PC-3 (cell line): ENCODE measurements around the gene PACS1.

Source experiments
- EZH2 ChIP-seq: fragments of 300-600 bp; sonication (generic); IDR thresholded peaks from one replicate; pipeline ENCODE4 v1.6.1; 2017; ENCODE audit warnings: antibody characterized with exemption, mild to moderate bottlenecking, low read length; ENCODE audit not compliant: unreplicated experiment
- EZH2phosphoT487 ChIP-seq: fragments of 300-600 bp; sonication (generic); IDR thresholded peaks from 2 replicates; pipeline ENCODE4 v1.6.1; 2018; ENCODE audit warnings: mild to moderate bottlenecking, antibody characterized with exemption, low read length, borderline replicate concordance
- TF ChIP-seq, protein P1 (sequence below): fragments of 300-600 bp; sonication (generic); conservative IDR thresholded peaks from 2 replicates; pipeline ENCODE4 v1.5.1; 2017; ENCODE audit warnings: antibody characterized with exemption, low read depth, mild to moderate bottlenecking, low read length

- TF ChIP-seq, protein P1, sequence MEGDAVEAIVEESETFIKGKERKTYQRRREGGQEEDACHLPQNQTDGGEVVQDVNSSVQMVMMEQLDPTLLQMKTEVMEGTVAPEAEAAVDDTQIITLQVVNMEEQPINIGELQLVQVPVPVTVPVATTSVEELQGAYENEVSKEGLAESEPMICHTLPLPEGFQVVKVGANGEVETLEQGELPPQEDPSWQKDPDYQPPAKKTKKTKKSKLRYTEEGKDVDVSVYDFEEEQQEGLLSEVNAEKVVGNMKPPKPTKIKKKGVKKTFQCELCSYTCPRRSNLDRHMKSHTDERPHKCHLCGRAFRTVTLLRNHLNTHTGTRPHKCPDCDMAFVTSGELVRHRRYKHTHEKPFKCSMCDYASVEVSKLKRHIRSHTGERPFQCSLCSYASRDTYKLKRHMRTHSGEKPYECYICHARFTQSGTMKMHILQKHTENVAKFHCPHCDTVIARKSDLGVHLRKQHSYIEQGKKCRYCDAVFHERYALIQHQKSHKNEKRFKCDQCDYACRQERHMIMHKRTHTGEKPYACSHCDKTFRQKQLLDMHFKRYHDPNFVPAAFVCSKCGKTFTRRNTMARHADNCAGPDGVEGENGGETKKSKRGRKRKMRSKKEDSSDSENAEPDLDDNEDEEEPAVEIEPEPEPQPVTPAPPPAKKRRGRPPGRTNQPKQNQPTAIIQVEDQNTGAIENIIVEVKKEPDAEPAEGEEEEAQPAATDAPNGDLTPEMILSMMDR = no peak
- TF ChIP-seq EZH2phosphoT487 (no peak), EZH2 (no peak)
These were observed 178.8 kb downstream of the PACS1 start for GRCh38 chr11:66248903-66249302.
